Uterine smooth muscle cell (primary cell): ENCODE data around the gene AKAP5. TPM values are rescaled to one million over a fixed set of nuclear protein-coding genes. Genes with fewer than 3 reads are reported as not detected.

Experiments
- total RNA-seq: library from RNA; depleted of rRNA; stranded (reverse); fragments of >200 nt; gene quantifications from 2 replicates; pipeline ENCODE4 v1.2.3, GENCODE V29; 2014

AKAP5 gene
- 0.44 and 1.1 TPM in 2 replicates for total RNA-seq

GRCh38 chr14:64465191-64465822, at the start of gene AKAP5:
Gene AKAP5 (plus strand): TSS chr14:64465499. CDS start chr14:64468395, 2,896 bp downstream.

GRCh38 chr14:64503434-64504309, 38.4 kb downstream of the AKAP5 start, which contains the start of gene ZBTB25:
Gene ZBTB25 (minus strand): TSS chr14:64503838. CDS start chr14:64490533, 13,305 bp downstream.

GRCh38 chr14:64504310-64504896, 39.1 kb downstream of the AKAP5 start, which contains the start of gene ZBTB1:
Gene ZBTB1 (plus strand): TSS chr14:64504770. CDS start chr14:64521505, 16,735 bp downstream.

Other genes with a start within 250 kb of the AKAP5 start
- gene ESR2, start 171.1 kb upstream of the AKAP5 start, total RNA-seq, result 0.11 and 0.25 TPM in 2 replicates
- 54.0 and 114 TPM in 2 replicates for gene MTHFD1, start 77.1 kb upstream of the AKAP5 start, total RNA-seq
- 4.0 and 5.7 TPM in 2 replicates for gene ZBTB25, start 38.3 kb downstream of the AKAP5 start, total RNA-seq
- gene ZBTB1, start 39.3 kb downstream of the AKAP5 start, total RNA-seq, result 39.5 and 41.2 TPM in 2 replicates
- gene HSPA2, start 75.2 kb downstream of the AKAP5 start, total RNA-seq, result 5.8 and 7.5 TPM in 2 replicates
- gene PPP1R36, start 84.5 kb downstream of the AKAP5 start, total RNA-seq, result 0.11 and 0.25 TPM in 2 replicates
- gene PLEKHG3, start 238.9 kb downstream of the AKAP5 start, total RNA-seq, result 2.1 and 3.3 TPM in 2 replicates